ENCODE results near the gene KLF2. TPM values are rescaled to one million over a fixed set of nuclear protein-coding genes. Genes with fewer than 3 reads are reported as not detected.
"Not testable (repeated sequence)": the region's sequence is repeated elsewhere in the genome, so short reads cannot be mapped to it uniquely, and the experiment has no call there.

The KLF2 gene
- total and polyA plus RNA-seq, 7 donors = 2.8 to 49.3 (median 21.4) TPM

GRCh38 chr19:16284505-16284904, 40.1 kb upstream of the KLF2 start:
- Histone ChIP-seq H3K4me3 (no peak overlapping the region), H3K27me3 (no peaks in the 10 kb centered on the region), H3K9me3 (no peaks in the 10 kb centered on the region), H3K36me3 (no peaks in the 10 kb centered on the region), H3K27ac (peak overlapping the region; percentile 89 to 98 (median 94)), H3K4me1 (peaks cover 0 to 40% (median 31%) of the 10 kb centered on the region in 4 donors)
- intact Hi-C loops (cut with DNase I) = no loop called here
- no peak for TF ChIP-seq EP300 (IDR thresholded peaks at IDR 0.05)
- no peak for TF ChIP-seq CTCF (IDR thresholded peaks at IDR 0.05)
- no peak for TF ChIP-seq POLR2A (IDR thresholded peaks at IDR 0.05)
- TF ChIP-seq POLR2AphosphoS5 (IDR thresholded peaks at IDR 0.05) = no peak
- no peak for DNase-seq
- WGBS, 2 donors = 91 to 93% methylated on average over 9 of the region's 9 CpGs

- peaks cover 0 to 40% (median 30%) of the 10 kb centered on the region in 4 donors for H3K4me1 ChIP-seq
- intact Hi-C loops (cut with DNase I); DNase-seq; H3K36me3 ChIP-seq; H3K9me3 ChIP-seq; H3K4me3 ChIP-seq; H3K27me3 ChIP-seq: not testable (repeated sequence)
- peak overlapping the region; percentile 89 to 98 (median 94) for H3K27ac ChIP-seq
- 69 to 82% methylated on average over 3 of the region's 3 CpGs for WGBS, 2 donors
These were observed 39.5 kb upstream of the KLF2 start for GRCh38 chr19:16285079-16285478.

- 13 to 29% methylated on average over 22 of the region's 22 CpGs for WGBS, 2 donors
- H3K27ac ChIP-seq = peak overlapping the region; percentile 89 to 98 (median 94)
- no peaks in the 10 kb centered on the region for H3K9me3 ChIP-seq
- H3K27me3 ChIP-seq = no peaks in the 10 kb centered on the region
- TF ChIP-seq EP300 (IDR thresholded peaks at IDR 0.05) (no peak), POLR2A (IDR thresholded peaks at IDR 0.05) (peak in 1 of 2 donors; percentile 6), POLR2AphosphoS5 (IDR thresholded peaks at IDR 0.05) (peak in 1 of 4 donors; percentile 12), CTCF (IDR thresholded peaks at IDR 0.05) (no peak)
- no peaks in the 10 kb centered on the region for H3K36me3 ChIP-seq
- peak overlapping the region in 1 of 4 donors; percentile 12 for H3K4me3 ChIP-seq
- intact Hi-C loops (cut with DNase I) = no loop called here
- no peak for DNase-seq
- H3K4me1 ChIP-seq = peaks cover 0 to 40% (median 30%) of the 10 kb centered on the region in 4 donors
These were observed 38.7 kb upstream of the KLF2 start for GRCh38 chr19:16285769-16286498.

GRCh38 chr19:16288544-16288943, 36.1 kb upstream of the KLF2 start:
- intact Hi-C loops (cut with DNase I) = no loop called here
- no peaks in the 10 kb centered on the region for H3K9me3 ChIP-seq
- no peak for DNase-seq
- peak overlapping the region in 1 of 4 donors; percentile 33 for H3K27ac ChIP-seq
- no peaks in the 10 kb centered on the region for H3K36me3 ChIP-seq
- 71 to 75% methylated on average over 9 of the region's 9 CpGs for WGBS, 2 donors
- H3K27me3 ChIP-seq = no peaks in the 10 kb centered on the region
- no peak for TF ChIP-seq EP300 (IDR thresholded peaks at IDR 0.05)
- no peak for TF ChIP-seq CTCF (IDR thresholded peaks at IDR 0.05)
- peak in 3 of 4 donors; percentile 29 to 58 (median 34) for TF ChIP-seq POLR2AphosphoS5 (IDR thresholded peaks at IDR 0.05)
- no peak for TF ChIP-seq POLR2A (IDR thresholded peaks at IDR 0.05)
- no peak overlapping the region for H3K4me3 ChIP-seq
- H3K4me1 ChIP-seq = peaks cover 0 to 45% (median 32%) of the 10 kb centered on the region in 4 donors

GRCh38 chr19:16289594-16289993, 35.0 kb upstream of the KLF2 start:
- DNase-seq = no peak
- no peak for TF ChIP-seq POLR2A (IDR thresholded peaks at IDR 0.05)
- no peak for TF ChIP-seq POLR2AphosphoS5 (IDR thresholded peaks at IDR 0.05)
- TF ChIP-seq EP300 (IDR thresholded peaks at IDR 0.05) = no peak
- Histone ChIP-seq H3K4me3 (no peak overlapping the region), H3K9me3 (no peaks in the 10 kb centered on the region), H3K36me3 (no peaks in the 10 kb centered on the region), H3K4me1 (peaks cover 0 to 44% (median 31%) of the 10 kb centered on the region in 4 donors), H3K27me3 (no peaks in the 10 kb centered on the region), H3K27ac (no peak overlapping the region)
- 81 to 82% methylated on average over 7 of the region's 7 CpGs for WGBS, 2 donors
- intact Hi-C loops (cut with DNase I) = no loop called here
